Fibroblast of mammary gland (primary cell): ENCODE data around the gene RBP5.

Experiments
- DNase-seq: peaks from one replicate; pipeline ENCODE4 v3.0.0-alpha.2; 2010; ENCODE audit warnings: low read depth
- H3K4me3 ChIP-seq: 2 replicates; pipeline ENCODE4 v1.5.1; 2011; ENCODE audit warnings: low read depth, mild to moderate bottlenecking, low read length, moderate library complexity; ENCODE audit not compliant: control insufficient read depth
- TF ChIP-seq, protein P1 (sequence below): conservative IDR thresholded peaks from 2 replicates; pipeline ENCODE4 v1.5.1; 2011; ENCODE audit warnings: low read depth, low read length, inconsistent platforms; ENCODE audit not compliant: control insufficient read depth, insufficient read depth

RBP5 gene

GRCh38 chr12:7136071-7136470, 7.4 kb upstream of the RBP5 start:
- H3K4me3 ChIP-seq = no peak overlapping the region
- TF ChIP-seq, protein P1, sequence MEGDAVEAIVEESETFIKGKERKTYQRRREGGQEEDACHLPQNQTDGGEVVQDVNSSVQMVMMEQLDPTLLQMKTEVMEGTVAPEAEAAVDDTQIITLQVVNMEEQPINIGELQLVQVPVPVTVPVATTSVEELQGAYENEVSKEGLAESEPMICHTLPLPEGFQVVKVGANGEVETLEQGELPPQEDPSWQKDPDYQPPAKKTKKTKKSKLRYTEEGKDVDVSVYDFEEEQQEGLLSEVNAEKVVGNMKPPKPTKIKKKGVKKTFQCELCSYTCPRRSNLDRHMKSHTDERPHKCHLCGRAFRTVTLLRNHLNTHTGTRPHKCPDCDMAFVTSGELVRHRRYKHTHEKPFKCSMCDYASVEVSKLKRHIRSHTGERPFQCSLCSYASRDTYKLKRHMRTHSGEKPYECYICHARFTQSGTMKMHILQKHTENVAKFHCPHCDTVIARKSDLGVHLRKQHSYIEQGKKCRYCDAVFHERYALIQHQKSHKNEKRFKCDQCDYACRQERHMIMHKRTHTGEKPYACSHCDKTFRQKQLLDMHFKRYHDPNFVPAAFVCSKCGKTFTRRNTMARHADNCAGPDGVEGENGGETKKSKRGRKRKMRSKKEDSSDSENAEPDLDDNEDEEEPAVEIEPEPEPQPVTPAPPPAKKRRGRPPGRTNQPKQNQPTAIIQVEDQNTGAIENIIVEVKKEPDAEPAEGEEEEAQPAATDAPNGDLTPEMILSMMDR = no peak
- no peak for DNase-seq

GRCh38 chr12:7134396-7135166, 5.9 kb upstream of the RBP5 start:
- H3K4me3 ChIP-seq = no peak overlapping the region
- DNase-seq = no peak
- TF ChIP-seq, protein P1 = no peak

GRCh38 chr12:7131502-7131866, 2.8 kb upstream of the RBP5 start:
- TF ChIP-seq, protein P1 = no peak
- DNase-seq = no peak
- no peak overlapping the region for H3K4me3 ChIP-seq

DNA sequence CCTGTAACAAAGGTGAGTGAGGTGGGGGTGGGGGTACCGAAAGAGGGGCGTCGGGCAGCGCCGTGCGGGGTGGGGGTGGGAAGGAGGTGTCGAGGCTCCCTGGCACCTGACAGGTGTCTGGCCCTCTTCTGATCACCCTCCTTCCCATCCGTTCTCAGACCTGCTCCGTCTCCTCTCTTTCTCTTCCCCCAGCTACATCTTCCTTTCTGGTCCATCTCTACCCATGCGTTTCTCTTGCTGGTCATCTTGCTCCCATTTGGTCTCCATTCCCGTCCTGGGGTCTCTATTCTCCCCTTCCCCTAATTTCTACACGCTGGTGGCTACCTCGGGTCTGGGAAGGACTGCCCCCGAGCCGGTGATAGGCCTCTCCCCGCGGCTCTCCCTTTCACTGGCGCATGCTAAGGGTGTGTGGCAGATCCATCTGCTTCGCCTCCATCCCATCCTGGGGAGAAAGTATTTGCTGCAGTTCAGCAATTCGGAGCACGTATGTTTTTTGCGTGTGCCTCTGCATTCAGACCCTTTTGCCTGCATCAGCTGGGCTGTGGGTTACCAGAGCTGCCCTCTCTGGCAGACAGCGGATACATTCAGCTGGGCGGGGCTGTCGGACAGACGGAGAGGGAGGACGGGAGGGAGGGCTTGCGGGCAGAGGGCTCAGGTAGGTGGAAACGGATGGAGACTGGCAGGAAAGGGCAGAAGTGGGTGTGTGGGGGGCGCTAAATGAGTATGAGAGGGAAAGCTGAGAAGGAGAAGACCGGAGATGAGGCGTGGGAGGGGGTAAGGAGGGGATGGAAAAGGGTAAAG, 2.2 kb upstream of the RBP5 start:
- peak overlapping the region; percentile 61 for H3K4me3 ChIP-seq
- TF ChIP-seq, protein P1 = no peak
- DNase-seq = peak; percentile 42

GRCh38 chr12:7129872-7130691, 1.4 kb upstream of the RBP5 start, which contains the start of gene CLSTN3:
Gene CLSTN3 (plus strand): TSS chr12:7130371. CDS start chr12:7130649, 278 bp downstream.
- TF ChIP-seq, protein P1 = no peak
- peak; percentile 72 for DNase-seq
- peak within 1 kb of the TSS; percentile 61 for H3K4me3 ChIP-seq

- TF ChIP-seq, protein P1 = no peak
- H3K4me3 ChIP-seq = peak overlapping the region; percentile 61
- no peak for DNase-seq
Measured at GRCh38 chr12:7129287-7129871, 690 bp upstream of the RBP5 start.
